Retinal pigment epithelial cell (primary cell): Measurements from ENCODE around the gene CASQ2.

Experiments used
- DNase-seq: peaks from one replicate; pipeline ENCODE4 v3.0.0-alpha.2; 2010; ENCODE audit warnings: low read depth
- H3K4me3 ChIP-seq: 2 replicates; pipeline ENCODE4 v1.5.1; 2011; ENCODE audit warnings: mild to moderate bottlenecking, low read length, control low read depth, moderate library complexity
- TF ChIP-seq, protein P1 (sequence below): conservative IDR thresholded peaks from 2 replicates; pipeline ENCODE4 v1.5.1; 2011; ENCODE audit warnings: low read depth, low read length, control low read depth, inconsistent platforms

The CASQ2 gene

DNA sequence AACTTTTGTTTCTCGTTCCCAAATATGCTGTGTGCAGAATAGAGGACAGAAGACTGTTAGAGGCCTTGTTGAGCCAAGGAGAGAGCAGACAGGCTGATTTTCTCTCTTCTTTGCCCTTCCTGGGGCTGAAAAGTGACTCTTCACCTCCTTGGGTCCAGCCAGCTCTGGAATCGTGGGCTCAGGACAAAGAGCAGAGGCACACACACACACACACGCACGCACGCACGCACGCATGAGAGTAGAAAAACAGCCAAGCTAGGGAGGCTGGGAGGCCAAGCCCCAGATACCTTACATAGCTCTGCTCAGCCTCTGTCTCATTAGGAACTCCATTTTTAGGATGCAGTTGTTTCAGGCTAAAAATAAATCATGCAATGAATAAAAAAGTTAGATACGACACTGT lies at the start of gene CASQ2:
Gene CASQ2, minus strand, starts transcription at position 166 of the 400 bp plus-strand sequence. CDS start 173 bp downstream, outside the sequence.
- TF ChIP-seq, protein P1, sequence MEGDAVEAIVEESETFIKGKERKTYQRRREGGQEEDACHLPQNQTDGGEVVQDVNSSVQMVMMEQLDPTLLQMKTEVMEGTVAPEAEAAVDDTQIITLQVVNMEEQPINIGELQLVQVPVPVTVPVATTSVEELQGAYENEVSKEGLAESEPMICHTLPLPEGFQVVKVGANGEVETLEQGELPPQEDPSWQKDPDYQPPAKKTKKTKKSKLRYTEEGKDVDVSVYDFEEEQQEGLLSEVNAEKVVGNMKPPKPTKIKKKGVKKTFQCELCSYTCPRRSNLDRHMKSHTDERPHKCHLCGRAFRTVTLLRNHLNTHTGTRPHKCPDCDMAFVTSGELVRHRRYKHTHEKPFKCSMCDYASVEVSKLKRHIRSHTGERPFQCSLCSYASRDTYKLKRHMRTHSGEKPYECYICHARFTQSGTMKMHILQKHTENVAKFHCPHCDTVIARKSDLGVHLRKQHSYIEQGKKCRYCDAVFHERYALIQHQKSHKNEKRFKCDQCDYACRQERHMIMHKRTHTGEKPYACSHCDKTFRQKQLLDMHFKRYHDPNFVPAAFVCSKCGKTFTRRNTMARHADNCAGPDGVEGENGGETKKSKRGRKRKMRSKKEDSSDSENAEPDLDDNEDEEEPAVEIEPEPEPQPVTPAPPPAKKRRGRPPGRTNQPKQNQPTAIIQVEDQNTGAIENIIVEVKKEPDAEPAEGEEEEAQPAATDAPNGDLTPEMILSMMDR = no peak
- DNase-seq = no peak
- H3K4me3 ChIP-seq = no peak within 1 kb of the TSS

DNA sequence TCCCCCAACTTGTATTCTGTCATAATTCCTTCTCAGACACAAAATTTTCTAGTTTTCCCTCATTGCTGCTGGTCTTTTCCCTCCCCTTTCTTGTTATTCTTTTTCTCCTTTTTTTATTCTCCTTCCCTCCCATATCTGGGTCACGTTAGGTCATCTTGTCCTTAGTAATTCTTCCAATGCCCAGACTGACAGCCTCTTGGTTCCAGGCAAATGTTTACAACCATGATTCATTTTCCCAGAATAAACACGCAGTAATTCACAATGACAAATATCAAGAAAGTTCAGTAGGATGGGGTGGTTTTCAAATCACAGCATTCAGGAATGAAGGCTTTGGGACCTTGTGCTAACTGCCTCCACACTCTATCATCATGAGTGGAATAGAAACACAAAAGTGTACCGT lies 47.2 kb upstream of the CASQ2 start:
- no peak overlapping the region for H3K4me3 ChIP-seq
- TF ChIP-seq, protein P1 = no peak
- DNase-seq = no peak

GRCh38 chr1:115814685-115815398 lies 46.3 kb upstream of the CASQ2 start:
- TF ChIP-seq, protein P1 = no peak
- no peak for DNase-seq
- no peak overlapping the region for H3K4me3 ChIP-seq

DNA sequence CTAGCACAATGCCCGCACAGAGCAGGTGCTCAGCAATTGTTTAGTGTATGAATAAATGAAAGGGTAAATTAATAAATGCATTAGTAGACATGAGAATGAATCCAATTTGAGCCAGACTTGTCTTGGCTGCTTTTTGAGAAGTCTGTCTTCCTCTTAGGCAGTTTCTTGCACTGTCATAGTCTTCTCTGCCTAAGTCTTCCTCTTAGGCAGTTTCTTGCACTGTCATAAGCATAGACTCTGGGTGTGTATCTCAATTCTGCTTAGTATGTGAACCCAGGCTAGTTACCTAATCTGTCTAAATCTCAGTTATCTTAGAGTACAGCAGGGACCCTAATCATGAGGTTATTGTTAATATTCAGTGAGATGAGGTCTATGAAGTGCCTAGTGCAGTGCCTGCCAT lies 45.2 kb upstream of the CASQ2 start:
- TF ChIP-seq, protein P1 = no peak
- no peak overlapping the region for H3K4me3 ChIP-seq
- DNase-seq = no peak

DNA sequence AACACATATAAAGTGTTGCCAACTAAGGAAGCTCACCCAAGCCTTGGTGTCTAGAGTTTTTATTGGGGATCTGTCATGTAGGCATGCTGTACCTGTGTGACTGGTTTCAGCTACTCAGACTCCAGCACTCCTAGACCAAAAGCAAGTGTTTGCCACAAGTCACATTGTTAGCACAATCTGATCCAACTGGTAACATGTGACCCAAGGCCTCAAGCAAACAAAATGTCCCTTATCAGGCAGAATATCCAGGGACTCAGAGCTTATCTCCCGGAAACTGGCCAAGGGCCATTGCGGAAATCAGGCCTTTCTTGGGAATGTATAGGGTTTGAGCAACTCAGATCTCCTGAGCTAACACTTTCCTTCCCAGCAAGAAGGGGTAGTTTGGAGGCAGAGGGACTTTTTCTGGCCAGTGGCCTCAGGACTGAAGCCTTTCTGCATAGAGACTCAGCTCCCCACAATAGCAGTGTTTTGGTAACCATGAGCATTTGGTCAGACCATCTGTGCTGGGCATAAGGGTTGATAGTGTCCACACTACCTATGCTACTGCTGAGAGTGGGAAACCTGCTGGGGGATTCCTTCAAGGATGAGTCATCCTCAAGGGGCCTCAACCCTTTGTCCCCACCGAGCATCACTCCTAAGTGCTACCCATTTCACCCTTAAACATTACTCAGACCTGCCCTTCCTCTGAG lies 42.8 kb upstream of the CASQ2 start:
- no peak overlapping the region for H3K4me3 ChIP-seq
- TF ChIP-seq, protein P1 = no peak
- no peak for DNase-seq

- TF ChIP-seq, protein P1 = no peak
- H3K4me3 ChIP-seq = no peak overlapping the region
- no peak for DNase-seq
Measured at GRCh38 chr1:115810609-115811008, 42.1 kb upstream of the CASQ2 start.

DNA sequence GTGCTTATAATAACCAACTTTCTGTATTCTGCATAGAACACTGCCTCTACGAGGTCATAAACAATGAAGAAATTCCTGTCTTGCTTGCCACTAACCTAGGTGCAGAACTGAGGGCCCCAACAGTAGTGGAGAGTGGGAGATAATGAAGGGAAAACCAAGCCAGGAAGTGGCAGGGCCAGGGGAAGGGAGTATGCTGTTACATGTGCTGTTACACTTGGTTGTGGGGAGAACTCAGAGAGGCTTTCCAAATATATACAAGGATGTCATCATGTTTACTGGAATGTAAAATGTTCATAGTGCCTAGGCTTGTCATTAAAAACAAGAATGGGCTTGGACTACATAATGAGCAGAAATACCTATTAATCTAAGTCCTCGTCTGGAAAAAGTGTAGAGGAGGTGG lies 41.3 kb upstream of the CASQ2 start:
- no peak overlapping the region for H3K4me3 ChIP-seq
- DNase-seq = no peak
- TF ChIP-seq, protein P1 = no peak
